GM18498 (cell line): Measurements from ENCODE around the gene CLNK.

ENCODE experiments used
- ATAC-seq: cut with Tn5 transposase; IDR thresholded peaks from one replicate; pipeline ENCODE4 v1.9.1; 2021; ENCODE audit warnings: mild to moderate bottlenecking, moderate library complexity; ENCODE audit not compliant: unreplicated experiment

The CLNK gene

DNA sequence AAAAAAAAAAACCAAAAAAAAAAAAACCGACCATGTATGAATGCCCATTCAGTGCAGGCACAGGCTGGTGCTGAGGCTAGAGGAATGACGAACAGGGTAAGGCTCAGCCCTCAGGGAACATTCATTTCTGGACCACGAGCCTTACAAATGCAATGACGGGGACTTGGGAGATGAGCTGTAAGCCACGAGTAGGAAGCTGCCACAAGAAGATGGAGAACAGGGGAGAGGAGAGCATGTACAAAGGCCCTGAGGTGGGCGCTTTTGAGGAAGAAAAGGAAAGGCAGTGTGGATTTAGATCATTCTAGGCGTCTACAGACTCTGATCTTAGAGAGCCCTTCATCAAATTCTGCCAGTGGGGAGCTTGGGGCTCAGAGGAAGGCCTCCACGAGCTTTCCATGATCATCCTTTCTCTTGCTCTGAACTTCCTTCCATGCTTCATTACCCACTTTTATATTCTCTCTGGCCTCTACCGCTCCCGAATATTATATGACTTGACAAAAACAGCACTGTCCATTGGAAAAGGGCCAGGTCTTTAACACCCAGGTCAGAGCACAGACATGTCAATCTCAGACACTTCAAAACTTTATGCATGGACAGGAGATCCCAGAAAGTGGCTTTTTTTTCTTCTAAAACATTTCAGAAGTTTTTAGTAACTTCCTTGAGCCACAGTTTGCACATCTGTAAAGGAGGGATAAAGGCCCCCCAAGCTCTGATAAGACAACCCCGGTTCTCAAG, 224.1 kb downstream of the CLNK start:
- ATAC-seq, result no peak

DNA sequence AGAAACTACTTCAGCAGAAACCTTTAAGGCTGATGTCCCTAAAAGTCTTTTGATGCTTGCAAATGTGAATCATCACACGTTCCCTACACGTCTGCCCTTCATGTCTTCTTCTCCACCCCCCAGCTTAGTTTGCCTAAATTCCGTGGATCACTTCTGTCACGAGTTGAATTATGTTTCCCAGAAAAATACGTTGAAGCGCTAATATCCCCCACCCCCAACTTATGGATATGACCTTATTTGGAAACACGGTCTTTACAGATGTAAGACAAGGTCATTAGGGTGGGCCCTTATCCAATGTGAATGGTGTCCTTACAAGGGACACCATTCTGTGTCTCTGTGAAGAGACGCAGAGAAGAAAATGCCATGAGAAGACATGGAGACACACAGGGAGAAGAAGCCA, 225.3 kb downstream of the CLNK start:
- no peak for ATAC-seq

DNA sequence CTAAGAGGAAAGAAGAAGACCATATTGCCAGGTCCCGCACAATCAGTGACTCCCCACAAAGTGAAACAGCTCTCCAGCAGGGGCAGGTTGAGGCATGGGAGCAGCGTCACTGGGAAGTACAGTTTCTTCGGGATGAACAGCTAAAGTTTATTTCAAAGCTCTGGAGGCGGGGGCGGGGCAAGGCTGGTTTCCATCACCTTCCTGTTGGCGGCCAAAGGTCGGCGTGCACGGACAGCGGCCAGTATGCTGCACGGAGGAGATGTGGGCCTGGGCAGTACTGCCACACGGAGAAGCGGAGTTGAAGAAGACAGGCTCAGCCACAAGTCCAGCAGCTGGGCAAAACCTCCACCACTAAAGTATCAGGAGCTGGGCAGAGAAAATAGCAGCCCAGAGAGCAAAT, 226.4 kb downstream of the CLNK start:
- ATAC-seq, result no peak

DNA sequence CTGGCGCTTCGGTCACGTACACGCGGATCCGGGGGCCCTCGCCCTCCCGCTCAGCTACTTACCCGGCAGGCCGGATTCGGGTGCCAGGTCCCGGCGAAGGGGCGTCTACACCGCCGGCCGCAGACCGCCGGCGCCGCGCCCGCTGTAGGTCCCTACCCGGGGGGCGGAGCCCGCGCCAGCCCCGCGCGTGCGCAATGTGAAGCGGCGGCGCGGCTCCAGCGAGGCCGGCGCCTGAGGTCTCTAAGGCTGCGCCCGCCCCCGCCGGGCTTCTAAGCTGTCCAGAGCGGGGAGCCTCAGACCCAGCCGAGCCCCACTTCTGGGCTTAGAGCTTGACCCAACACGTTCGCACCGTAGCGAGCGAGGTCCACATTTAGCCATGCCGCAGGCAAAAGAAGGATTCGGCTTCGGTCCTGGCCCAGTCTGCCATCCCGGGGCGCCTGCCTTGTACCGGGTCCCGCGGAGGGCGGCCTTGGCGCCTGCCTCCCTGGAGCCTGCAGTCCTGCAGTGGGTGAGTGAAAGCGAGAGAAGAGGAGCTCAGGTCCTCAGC, 227.2 kb downstream of the CLNK start, which contains the start of gene ZNF518B:
TSS of gene ZNF518B (minus strand) at position 172 of the 547 bp plus-strand sequence. CDS start 11,098 bp downstream, outside the sequence.
- peak; percentile 77 for ATAC-seq

DNA sequence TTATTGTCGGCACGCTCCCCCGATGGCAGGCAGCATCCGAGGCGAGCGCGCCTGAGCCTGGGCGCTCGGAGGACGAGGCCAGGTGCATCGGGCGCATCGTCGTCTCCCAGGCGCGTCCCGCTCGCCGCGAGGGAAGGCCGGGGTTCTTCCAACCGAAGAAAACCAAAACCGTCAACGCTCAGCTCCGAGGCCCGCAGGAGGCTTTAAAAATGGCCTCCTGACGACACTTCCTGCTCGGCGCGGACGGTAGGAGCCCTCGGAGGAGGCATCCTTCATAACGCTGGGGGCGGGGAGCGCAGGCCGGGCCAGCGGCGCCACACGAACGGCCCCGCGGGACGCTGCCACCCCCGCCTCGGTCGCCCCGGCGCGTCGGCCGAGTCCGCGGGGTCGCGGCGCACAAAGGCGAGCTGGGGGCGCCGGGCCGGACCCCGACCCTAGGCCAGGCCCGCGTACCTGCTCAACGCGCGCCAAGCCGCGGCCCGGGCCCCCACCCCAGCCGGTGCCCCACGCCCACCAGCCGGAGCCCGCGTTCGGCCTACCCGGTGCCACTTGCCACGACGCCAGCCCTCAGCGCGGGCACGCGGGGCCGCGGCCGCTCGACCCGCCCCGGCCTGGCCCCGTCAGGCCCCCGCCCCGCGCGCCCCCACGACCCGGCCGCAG, 227.8 kb downstream of the CLNK start:
- peak; percentile 67 for ATAC-seq

DNA sequence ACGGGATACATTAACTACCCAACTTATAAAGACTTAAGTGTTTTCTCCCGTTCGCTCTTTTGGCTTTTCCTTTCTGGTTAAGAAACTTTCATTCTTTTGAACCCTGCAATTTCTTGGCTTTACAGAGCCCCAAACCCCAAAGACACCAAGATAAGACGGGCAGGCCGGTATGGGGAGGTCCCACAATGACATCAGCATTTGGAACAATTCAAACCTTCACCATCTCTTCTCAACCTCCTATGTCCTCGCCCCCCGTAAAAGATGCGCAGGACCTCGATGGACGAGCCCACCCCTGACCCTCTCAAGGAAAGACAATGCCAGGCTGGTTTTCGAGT, 228.3 kb downstream of the CLNK start:
- ATAC-seq, result no peak

DNA sequence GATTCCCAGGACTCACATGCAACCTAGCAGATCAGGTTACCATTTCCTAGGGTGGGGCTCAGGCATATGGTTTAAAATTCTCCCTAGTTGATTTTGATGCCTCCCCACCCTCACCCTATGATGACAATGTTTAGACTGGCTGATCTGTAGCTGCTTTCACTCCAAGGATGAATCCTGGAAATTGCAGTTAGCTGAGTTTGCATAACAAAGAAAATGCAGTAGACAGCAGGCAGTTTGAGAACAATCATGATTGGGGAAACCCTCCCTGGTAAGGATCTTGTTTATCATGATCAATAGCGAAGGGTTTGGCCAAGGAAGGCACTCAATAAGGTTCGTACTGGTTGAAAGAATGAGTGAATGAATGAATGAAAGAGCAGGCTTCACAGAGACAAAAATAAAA, 229.4 kb downstream of the CLNK start:
- no peak for ATAC-seq

DNA sequence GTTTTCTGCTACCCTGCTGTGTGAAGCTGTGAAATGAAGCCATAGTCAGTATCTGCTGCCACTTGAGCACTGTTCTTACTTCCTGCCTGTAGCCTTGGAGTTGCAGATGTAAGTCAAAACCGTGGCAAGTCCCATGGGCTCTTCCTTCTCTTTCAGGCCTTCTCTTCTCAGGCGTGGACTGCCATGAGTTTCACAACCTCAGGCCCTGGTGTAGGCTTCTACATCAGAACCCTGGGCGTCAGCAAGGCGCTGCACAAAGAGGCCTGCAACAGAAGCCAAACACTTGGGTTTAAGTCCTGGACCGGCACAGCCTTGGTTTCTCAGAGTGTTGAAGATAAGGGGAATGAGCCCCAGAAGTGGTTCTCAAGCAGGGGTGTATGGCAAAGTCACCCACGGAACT, 229.8 kb downstream of the CLNK start:
- ATAC-seq, result no peak

DNA sequence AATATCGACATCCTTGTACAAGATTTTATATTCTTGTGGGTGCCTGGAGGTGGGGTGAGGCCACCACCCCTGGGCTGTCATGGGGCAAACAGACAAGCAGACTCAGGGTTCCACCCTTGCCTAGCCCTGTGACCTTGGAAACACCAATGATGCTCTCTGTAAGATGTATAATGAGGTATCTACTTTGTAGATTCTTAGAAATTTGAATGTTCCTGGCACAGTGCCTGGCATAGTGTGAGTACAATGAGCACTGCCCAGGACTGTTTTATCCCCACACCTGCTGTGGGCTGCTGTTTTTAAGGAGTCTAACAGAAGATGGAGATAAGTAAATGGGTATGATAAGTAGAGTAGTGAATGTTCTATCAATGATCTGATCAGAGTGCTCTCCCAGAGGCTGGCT, 230.4 kb downstream of the CLNK start:
- no peak for ATAC-seq

DNA sequence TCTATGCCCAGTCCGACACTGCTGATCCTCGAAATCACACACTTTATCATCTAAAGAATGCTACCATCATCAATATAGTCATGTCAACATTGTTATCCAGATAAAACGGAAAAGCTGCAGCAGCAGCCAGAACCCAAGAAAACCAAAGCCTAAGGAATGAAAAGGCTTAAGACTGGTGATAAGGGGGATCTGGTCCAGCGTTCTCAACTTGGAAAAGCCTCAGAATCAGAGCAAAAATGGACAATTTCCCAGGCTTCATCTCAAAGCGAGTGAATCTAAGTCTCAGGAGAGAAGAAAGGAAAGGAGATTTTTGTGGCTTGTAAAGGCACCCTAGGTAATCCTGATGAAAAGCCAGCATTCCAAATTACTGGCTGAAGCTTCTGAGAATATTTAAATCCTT, 235.6 kb downstream of the CLNK start:
- no peak for ATAC-seq

DNA sequence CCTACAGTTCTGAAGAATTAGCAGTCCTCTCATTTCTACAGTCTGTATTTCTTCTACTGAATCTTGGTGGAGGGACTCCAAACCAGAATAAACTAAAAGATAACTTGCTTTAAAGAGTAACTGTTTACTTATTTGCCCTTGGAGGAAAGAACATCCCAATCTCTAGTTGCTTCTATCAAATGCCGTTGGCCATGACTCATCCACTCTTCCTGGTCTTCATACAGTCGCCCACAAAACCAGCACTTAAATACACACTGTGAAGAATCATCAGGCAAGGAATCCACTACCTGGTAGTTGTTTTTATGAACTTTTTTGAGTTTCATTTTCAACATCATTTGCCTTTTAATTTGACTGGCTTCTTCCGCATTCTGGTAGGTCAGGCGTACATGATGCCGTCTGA, 241.6 kb downstream of the CLNK start:
- ATAC-seq, result no peak

DNA sequence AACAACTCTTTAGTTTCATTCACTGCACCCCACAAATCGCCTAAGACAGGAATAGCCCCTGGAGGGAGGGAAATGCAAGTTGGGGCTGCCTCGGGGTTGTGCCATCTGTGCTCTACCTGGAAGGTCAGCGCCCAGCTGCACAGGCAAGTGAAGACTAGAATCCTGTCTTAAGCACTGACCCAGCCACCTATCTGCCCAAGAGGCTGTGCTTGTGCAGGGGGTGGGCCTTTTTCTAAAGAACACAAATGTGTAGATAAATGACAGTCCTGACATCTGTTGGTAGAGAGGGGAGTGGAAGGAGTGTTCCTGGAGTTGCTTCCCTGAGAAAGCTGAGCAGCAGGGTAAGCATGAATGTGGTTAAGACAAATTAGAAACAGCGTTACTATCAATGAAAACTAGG, 243.1 kb downstream of the CLNK start:
- ATAC-seq, result no peak

DNA sequence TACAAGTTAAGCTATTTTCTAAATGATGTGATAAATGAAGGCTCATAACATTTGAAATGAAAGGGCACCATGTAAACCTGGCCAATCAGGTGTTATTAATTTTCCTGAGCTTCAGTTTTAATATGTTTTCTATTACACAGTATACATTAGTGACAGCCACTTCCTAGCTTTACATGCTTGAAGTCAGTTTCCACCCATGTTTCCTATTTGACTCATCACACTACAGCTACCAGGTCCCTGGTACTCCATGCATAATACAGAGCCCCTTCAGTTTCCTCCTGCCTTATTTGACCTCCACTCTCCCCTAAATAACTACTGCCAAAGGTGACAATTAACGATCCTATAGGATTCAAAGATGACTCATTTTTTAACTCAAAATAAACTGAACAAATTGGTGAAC, 245.6 kb downstream of the CLNK start:
- ATAC-seq, result no peak

DNA sequence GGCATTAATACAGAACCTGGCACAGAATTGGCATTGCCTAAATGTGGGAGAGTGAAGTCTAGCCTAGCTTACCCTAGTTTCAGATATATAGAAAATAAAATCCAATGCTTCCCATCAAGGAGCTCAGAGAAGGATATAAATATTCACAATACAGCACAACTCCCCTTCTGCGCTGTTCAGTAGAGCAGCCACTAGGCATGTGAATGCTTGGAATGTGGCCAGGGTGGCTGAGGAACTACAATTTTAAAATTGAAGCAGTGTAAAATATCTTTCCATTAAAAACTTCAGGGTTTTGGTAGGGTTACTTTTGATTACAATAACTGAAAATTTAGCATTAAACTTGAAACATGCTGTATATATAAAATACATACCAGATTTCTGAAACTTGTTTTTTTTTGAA, 246.8 kb downstream of the CLNK start:
- no peak for ATAC-seq
